ENCODE data around the gene TCF12. TPM values are rescaled to one million over a fixed set of nuclear protein-coding genes. Genes with fewer than 3 reads are reported as not detected.

TCF12 gene
- polyA plus RNA-seq, 1 donor (not counting 4 experiments of a cell fraction or from before 2014, with no cell fraction given), result 48.3 TPM

DNA sequence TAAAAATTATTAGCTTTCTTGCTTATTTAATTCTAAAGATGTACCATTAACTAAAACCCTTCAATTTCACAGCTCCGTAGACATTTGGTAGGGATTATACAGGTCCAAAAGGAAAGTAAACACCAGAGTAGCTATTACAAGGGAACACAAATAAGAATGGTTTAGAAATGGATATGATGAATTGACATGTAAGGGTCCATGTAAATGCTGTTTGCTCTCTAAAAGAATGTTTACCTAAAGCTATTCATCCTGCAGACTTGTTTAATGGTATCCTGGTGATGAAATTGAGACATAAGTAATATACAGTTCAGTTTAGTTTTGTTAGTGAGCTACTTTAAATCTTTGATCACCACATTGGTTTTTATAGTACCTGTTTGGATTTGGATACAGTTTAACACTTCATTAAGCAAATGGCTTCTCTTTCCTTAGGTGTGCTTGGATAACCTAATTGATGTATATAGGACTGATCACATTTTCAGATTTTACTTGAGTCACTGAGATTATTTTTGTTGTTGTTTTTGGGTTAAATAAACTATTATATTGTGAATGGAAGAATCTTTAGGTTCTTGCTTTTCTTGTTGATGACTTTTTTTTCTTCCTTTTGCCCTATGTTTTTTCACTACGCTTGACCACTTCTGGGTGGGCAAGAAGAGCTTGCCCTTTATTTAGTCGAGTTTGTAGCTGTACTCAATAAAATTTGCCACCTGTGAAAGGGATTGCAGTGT lies 115.4 kb downstream of the TCF12 start:
- dilution Hi-C loops (cut with MboI; ENCODE audit: extremely low pct_ligation_motif_present, low sequenced_read_pairs), result no loop called here
- Histone ChIP-seq H3K27me3 (ENCODE audit: control insufficient read depth, extremely low read depth, insufficient read depth, low read length) (no peaks in the 10 kb centered on the region), H3K9me3 (ENCODE audit: control insufficient read depth, low read depth, low read length) (no peaks in the 10 kb centered on the region), H3K9me1 (ENCODE audit: control insufficient read depth, extremely low read depth, insufficient read depth, low read length) (no peaks in the 10 kb centered on the region), H4K20me1 (ENCODE audit: control insufficient read depth, extremely low read depth, insufficient read depth, low read length) (no peaks in the 10 kb centered on the region), H3K4me1 (ENCODE audit: control insufficient read depth, extremely low read depth, insufficient read depth, low read length) (no peaks in the 10 kb centered on the region), H3K4me3 (ENCODE audit: control insufficient read depth in 2 of 3, extremely low read depth in 1 of 3, insufficient read depth in 2 of 3, low read depth in 1 of 3, low read length in 3 of 3) (no peak overlapping the region), H3K36me3 (ENCODE audit: control insufficient read depth in 2 of 2, extremely low read depth in 1 of 2, insufficient read depth in 2 of 2, low read length in 2 of 2) (no peaks in the 10 kb centered on the region), H3K4me2 (ENCODE audit: control insufficient read depth, extremely low read depth, insufficient read depth, low read depth, low read length) (no peak overlapping the region), H2AFZ (ENCODE audit: control insufficient read depth, low read length) (no peak overlapping the region), H3K9ac (ENCODE audit: control insufficient read depth, extremely low read depth, insufficient read depth, low read length) (no peak overlapping the region), H3K27ac (ENCODE audit: control insufficient read depth, insufficient read depth, low read length) (no peak overlapping the region), H3K79me2 (ENCODE audit: control insufficient read depth, insufficient read depth, low read length) (peaks cover 48% of the 10 kb centered on the region)
- FAIRE-seq (no peak), DNase-seq (ENCODE audit: low read depth, low spot score) (no peak)
- TF ChIP-seq, protein P1, sequence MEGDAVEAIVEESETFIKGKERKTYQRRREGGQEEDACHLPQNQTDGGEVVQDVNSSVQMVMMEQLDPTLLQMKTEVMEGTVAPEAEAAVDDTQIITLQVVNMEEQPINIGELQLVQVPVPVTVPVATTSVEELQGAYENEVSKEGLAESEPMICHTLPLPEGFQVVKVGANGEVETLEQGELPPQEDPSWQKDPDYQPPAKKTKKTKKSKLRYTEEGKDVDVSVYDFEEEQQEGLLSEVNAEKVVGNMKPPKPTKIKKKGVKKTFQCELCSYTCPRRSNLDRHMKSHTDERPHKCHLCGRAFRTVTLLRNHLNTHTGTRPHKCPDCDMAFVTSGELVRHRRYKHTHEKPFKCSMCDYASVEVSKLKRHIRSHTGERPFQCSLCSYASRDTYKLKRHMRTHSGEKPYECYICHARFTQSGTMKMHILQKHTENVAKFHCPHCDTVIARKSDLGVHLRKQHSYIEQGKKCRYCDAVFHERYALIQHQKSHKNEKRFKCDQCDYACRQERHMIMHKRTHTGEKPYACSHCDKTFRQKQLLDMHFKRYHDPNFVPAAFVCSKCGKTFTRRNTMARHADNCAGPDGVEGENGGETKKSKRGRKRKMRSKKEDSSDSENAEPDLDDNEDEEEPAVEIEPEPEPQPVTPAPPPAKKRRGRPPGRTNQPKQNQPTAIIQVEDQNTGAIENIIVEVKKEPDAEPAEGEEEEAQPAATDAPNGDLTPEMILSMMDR (optimal IDR thresholded peaks at IDR 0.05 in 1 of 3, IDR thresholded peaks at IDR 0.05 in 1 of 3, conservative IDR thresholded peaks at IDR 0.05 in 1 of 3; ENCODE audit: extremely low read depth in 1 of 3, insufficient read depth in 2 of 3, low read length in 3 of 3), result no peak
- TF ChIP-seq EZH2 (IDR thresholded peaks at IDR 0.05; ENCODE audit: low read length), result no peak

DNA sequence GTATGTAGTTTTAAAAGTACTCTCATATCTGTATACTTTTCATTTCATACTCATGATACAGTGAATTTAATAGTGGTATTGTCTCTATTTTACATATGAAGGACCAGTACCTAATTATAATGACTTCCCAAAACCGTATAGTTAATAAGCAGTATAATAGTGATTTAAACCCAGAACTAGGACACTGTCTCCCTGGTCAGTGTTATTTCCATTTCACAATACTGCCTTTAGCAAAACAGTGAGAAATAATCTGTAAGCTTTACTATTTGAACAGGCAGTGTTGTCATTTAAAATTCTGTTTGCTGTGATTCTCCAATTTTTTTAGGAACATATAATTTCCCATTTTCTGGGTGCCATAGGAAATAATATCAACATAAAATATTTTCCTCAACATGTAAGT lies 116.2 kb downstream of the TCF12 start:
- H3K27me3 ChIP-seq (ENCODE audit: control insufficient read depth, extremely low read depth, insufficient read depth, low read length), result no peaks in the 10 kb centered on the region
- peaks cover 48% of the 10 kb centered on the region for H3K79me2 ChIP-seq (ENCODE audit: control insufficient read depth, insufficient read depth, low read length)
- no peak overlapping the region for H3K9ac ChIP-seq (ENCODE audit: control insufficient read depth, extremely low read depth, insufficient read depth, low read length)
- TF ChIP-seq, protein P1 (optimal IDR thresholded peaks at IDR 0.05 in 1 of 3, IDR thresholded peaks at IDR 0.05 in 1 of 3, conservative IDR thresholded peaks at IDR 0.05 in 1 of 3; ENCODE audit: extremely low read depth in 1 of 3, insufficient read depth in 2 of 3, low read length in 3 of 3), result no peak
- no peak for TF ChIP-seq EZH2 (IDR thresholded peaks at IDR 0.05; ENCODE audit: low read length)
- no peak overlapping the region for H3K4me3 ChIP-seq (ENCODE audit: control insufficient read depth in 2 of 3, extremely low read depth in 1 of 3, insufficient read depth in 2 of 3, low read depth in 1 of 3, low read length in 3 of 3)
- H3K9me3 ChIP-seq (ENCODE audit: control insufficient read depth, low read depth, low read length), result no peaks in the 10 kb centered on the region
- H3K4me1 ChIP-seq (ENCODE audit: control insufficient read depth, extremely low read depth, insufficient read depth, low read length), result no peaks in the 10 kb centered on the region
- FAIRE-seq (no peak), DNase-seq (ENCODE audit: low read depth, low spot score) (no peak)
- H3K36me3 ChIP-seq (ENCODE audit: control insufficient read depth in 2 of 2, extremely low read depth in 1 of 2, insufficient read depth in 2 of 2, low read length in 2 of 2), result no peaks in the 10 kb centered on the region
- H2AFZ ChIP-seq (ENCODE audit: control insufficient read depth, low read length), result no peak overlapping the region
- no peak overlapping the region for H3K4me2 ChIP-seq (ENCODE audit: control insufficient read depth, extremely low read depth, insufficient read depth, low read depth, low read length)
- no peaks in the 10 kb centered on the region for H3K9me1 ChIP-seq (ENCODE audit: control insufficient read depth, extremely low read depth, insufficient read depth, low read length)
- dilution Hi-C loops (cut with MboI; ENCODE audit: extremely low pct_ligation_motif_present, low sequenced_read_pairs), result no loop called here
- no peaks in the 10 kb centered on the region for H4K20me1 ChIP-seq (ENCODE audit: control insufficient read depth, extremely low read depth, insufficient read depth, low read length)
- H3K27ac ChIP-seq (ENCODE audit: control insufficient read depth, insufficient read depth, low read length), result no peak overlapping the region

Data from keratinocyte (primary cell).